ENCODE measurements around the gene DNM3.

The DNM3 gene

GRCh38 chr1:172332230-172332629 lies 490.9 kb downstream of the DNM3 start:
- DNase-seq (ENCODE audit: low spot score), result no peak

GRCh38 chr1:172335377-172335776 lies 494.1 kb downstream of the DNM3 start:
- DNase-seq (ENCODE audit: low spot score), result no peak

DNA sequence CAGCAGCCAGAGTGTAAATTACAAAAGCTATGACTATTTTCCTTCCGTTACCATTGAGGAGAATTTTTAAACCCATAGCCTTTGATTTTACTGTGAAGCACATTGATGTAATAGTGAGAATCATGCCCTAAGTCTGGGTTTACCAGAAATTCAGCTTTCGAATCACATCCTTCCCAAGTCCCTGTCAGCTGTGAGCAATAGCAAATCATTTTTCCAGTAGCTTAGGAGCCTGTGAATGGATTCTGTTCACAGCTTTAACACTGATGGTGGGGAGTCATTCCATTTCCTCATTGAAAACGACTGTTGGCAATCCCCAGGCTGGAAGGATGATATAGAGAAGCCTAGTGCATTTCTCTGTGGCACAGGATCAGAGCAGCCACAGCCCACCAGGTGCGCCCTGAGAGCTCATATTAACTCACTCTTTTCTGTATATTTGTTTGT lies 497.0 kb downstream of the DNM3 start:
- DNase-seq (ENCODE audit: low spot score), result no peak

GRCh38 chr1:172339842-172340241 lies 498.5 kb downstream of the DNM3 start:
- no peak for DNase-seq (ENCODE audit: low spot score)

DNA sequence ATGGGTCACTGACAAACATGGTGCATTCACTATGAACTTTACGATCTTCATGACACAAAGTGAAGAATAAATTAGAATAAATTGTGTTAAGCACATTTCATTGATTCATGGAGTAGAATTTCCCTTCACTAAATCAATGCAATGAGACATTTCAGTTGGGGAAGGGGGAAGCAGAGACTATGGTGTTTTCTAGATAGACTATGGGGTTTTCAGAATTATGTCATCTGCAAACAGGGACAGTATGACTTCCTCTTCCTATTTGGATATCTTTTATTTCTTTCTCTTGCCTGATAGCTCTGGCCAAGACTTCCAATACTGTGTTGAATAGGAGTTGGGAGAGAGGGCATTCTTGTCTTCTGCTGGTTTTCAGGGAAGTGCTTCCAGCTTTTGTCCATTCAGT lies 499.2 kb downstream of the DNM3 start:
- no peak for DNase-seq (ENCODE audit: low spot score)

DNA sequence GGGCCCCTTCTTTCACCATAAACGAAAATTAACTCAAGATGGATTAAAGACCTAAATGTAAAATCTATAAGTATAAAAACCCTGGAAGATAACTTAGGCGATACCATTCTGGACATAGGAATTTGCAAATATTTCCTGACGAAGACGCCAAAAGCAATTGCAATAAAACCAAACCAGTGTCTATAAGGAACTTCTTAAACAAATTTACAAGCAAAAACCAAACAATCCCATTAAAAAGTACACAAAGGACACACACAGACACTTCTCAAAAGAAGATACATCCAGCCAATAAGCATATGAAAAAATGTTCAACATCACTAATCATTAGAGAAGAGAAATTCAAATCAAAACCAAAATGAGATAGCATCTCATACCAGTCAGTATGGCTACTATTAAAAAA lies 500.4 kb downstream of the DNM3 start:
- DNase-seq (ENCODE audit: low spot score), result no peak

- DNase-seq (ENCODE audit: low spot score), result no peak
Observed at GRCh38 chr1:172342584-172343239, 501.4 kb downstream of the DNM3 start.

GRCh38 chr1:172343240-172344160 lies 502.2 kb downstream of the DNM3 start:
- no peak for DNase-seq (ENCODE audit: low spot score)

GRCh38 chr1:172344444-172344843 lies 503.1 kb downstream of the DNM3 start:
- no peak for DNase-seq (ENCODE audit: low spot score)

DNA sequence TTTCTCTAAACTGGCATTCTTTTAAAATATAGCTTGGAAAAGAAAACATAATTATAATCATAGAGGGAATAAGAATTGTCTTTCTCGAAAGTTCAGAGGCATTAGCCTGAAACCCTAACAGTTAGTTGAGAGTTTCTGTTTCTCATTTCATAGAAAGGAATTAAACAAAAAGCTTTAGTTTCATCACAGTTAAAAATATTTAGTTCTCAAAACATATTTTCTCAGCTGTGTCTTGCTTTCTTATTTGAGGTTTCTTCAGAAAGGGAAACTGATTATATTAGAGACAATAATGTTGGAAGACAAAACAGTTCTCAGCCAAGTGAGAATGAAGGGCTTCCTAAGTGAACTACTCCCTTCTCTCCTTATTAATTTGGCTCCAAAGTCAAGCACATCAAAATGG lies 503.8 kb downstream of the DNM3 start:
- DNase-seq (ENCODE audit: low spot score), result no peak

- no peak for DNase-seq (ENCODE audit: low spot score)
Observed at GRCh38 chr1:172347416-172347815, 506.1 kb downstream of the DNM3 start.

DNA sequence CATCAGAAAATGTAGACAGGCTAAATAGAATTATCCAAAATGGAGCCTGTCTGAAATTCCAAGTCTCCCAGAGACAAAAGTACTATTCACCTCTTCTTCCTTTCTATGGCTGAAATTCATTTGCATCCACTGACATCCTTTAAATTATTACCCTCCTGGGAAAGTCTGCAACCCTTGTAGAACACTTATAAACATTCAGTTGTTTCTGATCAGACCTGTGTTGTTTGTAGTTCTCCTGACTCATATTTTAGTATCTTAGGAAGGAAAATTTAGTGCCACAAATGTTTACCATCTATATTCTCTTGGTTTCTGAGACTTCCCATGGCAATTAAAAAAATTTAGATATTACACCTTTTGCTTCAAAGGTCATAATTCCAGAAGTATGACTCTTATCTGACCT lies 509.6 kb downstream of the DNM3 start:
- DNase-seq (ENCODE audit: low spot score), result no peak

- DNase-seq (ENCODE audit: low spot score), result no peak
Observed at GRCh38 chr1:172351346-172351745, 510.0 kb downstream of the DNM3 start.

GRCh38 chr1:172351754-172352161 lies 510.5 kb downstream of the DNM3 start:
- peak; percentile 25 for DNase-seq (ENCODE audit: low spot score)

DNA sequence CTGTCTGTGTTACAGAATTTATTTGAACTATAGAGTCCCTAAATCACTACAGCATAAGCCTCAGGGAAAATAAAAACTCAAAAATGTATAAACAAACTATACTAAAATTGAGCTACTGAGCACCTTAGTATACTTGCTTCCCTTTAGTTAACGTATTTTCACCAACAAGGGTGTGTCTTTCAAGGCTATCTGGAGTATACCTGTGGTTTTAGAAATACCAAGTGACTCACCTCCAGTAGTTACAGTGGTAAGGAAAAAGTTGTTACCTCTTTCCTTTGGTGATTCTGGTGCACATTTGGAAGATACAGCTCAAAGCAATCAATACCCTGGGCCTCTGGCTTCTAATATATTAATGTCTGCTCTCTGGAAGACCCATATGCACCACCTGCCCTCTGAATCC lies 511.1 kb downstream of the DNM3 start:
- DNase-seq (ENCODE audit: low spot score), result peak; percentile 63

DNA sequence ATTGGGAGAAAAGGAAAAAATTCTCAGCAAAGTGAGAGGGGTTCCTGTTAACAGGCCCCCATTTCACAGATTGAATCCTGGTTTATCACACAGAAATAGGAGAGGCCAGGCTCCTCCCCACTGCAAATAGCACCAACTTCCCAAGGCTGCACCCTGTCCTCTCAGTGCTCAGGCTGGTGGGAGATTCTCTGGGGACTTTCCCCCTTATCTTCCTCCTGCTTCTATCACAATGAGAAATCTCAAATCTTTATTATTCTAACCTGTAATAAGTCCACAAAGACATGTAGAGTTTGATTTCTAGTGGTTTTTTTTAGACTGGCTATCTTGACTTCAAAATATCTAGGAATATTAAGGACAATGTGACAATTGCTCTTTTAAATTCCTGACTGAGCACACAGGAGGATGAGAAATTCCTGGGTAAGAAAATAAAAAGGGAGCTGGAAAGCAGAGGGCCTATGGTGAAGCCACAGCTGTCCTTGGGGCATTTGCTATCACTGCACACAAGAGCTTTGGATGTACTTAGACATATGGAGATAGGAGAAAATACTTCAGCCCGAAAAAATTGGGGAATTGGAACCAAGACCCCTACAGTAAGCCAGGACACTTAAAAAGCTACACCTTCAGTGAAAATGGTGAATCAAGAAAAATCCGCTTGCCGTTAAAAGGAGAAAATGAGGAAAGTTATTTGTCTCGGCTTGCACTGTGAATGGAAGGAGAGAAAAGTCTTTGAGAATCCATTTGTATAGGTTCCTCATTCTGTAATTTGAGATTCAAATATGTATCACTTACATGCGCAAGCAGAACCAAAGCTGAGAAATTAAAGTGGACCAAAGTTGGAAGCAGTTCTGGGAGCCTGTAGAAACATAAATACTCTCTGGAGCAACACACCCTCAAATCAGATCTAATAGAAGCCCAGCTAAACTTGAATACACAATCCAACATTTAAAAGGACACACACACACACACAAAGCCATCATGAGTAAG lies 513.3 kb downstream of the DNM3 start:
- no peak for DNase-seq (ENCODE audit: low spot score)

DNA sequence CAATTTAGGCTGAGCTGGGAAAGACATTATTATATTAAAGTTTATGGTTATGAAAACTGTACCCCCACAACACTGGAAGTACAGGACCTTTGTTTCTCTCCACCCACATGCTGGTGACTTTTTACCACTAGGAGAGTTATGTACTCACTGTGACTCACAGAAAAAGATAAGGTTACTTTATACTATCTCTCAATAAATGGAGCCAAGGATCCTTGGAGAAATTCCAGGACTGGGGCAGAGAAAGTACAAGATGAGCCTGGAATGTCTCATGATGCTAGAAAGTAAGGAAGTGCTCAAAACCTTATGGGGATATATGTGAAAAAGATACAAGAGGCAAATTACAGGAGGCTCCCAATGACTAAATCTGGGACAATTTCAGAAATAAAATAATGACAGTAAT lies 515.3 kb downstream of the DNM3 start:
- DNase-seq (ENCODE audit: low spot score), result no peak

DNA sequence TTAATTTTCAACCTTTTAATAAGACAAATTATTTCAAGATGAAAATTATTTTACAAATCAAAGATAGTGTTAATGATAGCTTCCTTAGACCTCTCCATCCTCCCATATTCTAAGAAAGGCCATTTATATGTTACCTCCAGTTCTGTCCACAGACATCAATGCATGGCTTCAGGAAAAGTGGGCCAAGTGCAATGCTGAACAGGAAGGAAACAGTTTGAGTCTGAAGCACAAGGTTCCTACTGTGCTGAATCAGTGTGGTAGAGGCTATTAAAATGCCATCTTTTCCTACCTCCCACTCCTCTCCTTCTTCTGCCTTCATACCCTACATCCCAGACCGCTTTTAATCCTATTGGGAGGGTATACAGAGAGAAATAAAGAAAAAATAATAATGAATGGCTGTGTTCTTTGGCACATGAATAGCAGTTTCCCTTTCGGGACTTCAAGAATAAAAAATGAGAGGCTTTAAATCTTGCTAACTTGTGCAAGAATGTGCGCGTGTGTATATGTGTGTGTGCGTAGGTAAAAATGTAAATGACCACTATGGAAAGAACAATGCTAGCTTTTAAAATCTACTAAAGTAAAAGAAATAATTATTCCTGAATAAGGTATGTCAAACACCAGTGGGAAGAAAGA lies 516.6 kb downstream of the DNM3 start:
- no peak for DNase-seq (ENCODE audit: low spot score)

DNA sequence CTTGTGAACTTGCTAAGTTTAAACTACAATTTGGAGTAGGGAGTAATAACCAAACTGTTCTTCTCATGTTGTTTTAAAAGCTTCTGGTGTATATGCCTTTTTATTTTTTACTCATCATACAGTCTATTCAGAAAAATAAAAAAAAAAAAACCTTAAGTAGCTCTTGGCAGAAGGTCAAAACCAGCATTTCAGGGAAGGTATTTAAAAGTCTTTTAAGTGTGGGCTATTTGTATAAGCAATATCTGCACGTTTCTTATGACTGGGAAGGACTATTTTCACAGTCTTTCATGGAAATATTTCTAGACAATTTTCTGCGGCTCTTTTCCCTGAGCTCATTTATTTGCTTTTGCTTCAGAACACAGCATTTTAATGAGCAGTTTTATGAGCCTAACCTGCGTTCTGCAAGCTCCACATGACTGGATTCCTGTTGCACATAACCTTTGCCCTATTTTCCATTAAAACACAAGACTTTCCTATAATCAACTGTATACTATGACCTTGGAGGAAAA lies 518.2 kb downstream of the DNM3 start:
- DNase-seq (ENCODE audit: low spot score), result peak; percentile 71

DNA sequence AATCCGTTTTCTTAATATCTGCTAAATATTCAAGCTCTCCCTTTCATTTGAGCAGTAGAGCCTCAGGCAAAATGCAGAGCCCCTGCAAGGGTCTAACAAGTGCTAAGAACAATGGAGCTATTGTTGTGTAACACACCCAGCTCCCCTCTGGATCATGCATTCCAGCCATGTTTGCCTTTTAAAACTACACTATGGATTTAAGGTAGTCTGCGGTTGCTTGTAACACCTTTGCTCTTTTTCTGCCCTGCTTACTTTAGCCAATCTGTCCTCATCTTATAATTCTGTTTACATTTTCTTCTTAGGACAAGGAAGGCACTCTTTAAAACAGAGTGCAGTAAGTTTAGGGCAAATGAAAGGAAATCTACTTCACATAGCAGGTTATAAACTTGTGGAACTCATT lies 519.2 kb downstream of the DNM3 start:
- DNase-seq (ENCODE audit: low spot score), result peak; percentile 90

DNA sequence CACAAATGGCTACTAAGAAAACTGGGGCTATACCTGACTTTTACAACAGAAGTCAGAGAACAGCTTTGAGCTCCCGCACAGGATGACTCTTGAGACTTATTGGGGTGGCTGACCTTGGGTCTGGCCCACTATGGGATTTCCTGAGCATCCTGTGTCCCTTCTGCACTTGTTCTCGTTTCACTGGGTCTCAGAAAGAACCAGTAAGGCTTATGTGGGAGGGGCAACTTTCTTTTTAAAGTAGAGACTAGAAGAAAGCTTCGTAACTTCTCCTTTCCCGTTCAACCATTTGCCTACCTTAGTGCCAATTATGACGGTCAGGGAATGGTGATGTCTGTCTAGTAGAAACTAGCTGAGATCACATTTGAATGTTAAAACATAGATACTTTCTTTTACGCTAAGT lies 519.7 kb downstream of the DNM3 start:
- DNase-seq (ENCODE audit: low spot score), result no peak

GRCh38 chr1:172363852-172364251 lies 522.6 kb downstream of the DNM3 start:
- DNase-seq (ENCODE audit: low spot score), result no peak
